GM06990 (cell line): Measurements from ENCODE around the gene FTO.

Experiments
- DNase-seq: peaks from one replicate; pipeline ENCODE4 v3.0.0-alpha.2; 2011; ENCODE audit not compliant: insufficient read length; ENCODE audit errors: extremely low read depth
- H3K27me3 ChIP-seq: replicated peaks from 2 replicates; pipeline ENCODE4 v1.6.0; 2011; ENCODE audit warnings: low read length; ENCODE audit not compliant: control insufficient read depth, insufficient read depth
- H3K36me3 ChIP-seq: 2 replicates; pipeline ENCODE4 v1.5.1; 2011; ENCODE audit warnings: low read length; ENCODE audit not compliant: control insufficient read depth, insufficient read depth
- H3K4me3 ChIP-seq: replicated peaks from 2 replicates; pipeline ENCODE4 v1.5.1; 2011; ENCODE audit warnings: low read depth, mild to moderate bottlenecking, control low read depth, low read length
- CTCF ChIP-seq: IDR thresholded peaks from 2 replicates; pipeline ENCODE4 v1.5.1; 2011; ENCODE audit warnings: low read length, control low read depth, mild to moderate bottlenecking, inconsistent platforms; ENCODE audit not compliant: insufficient read depth, poor library complexity, severe bottlenecking

The FTO gene

GRCh38 chr16:53773150-53773846 lies 69.3 kb downstream of the FTO start:
- TF ChIP-seq CTCF = peak; percentile 45
- Histone ChIP-seq H3K27me3 (no peaks in the 10 kb centered on the region), H3K4me3 (no peak overlapping the region), H3K36me3 (no peaks in the 10 kb centered on the region)
- DNase-seq = no peak

DNA sequence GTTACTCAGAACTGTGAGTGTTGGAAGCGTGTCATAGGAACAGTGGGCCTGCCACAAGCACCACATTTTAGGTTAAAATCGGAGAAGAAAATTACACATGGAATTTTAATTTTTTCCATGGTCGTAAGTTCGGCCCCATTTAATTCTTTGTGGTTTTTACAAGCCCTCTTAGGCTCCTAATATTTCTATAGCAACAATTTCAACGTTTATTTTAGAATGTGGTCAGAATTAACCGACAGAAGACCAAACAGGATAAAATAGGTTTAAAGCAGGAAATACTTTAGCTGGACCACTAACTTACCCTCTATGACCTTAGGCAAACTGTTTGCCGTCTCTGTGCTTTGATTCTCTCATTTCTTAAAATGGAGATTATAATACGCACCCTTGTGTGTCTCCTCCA lies 69.9 kb downstream of the FTO start:
- DNase-seq = no peak

GRCh38 chr16:53775106-53775820 lies 71.3 kb downstream of the FTO start:
- H3K27me3 ChIP-seq = no peaks in the 10 kb centered on the region
- no peak for TF ChIP-seq CTCF
- no peaks in the 10 kb centered on the region for H3K36me3 ChIP-seq
- DNase-seq = no peak
- H3K4me3 ChIP-seq = no peak overlapping the region

More for the DNA sequence above, 69.9 kb downstream of the FTO start:
- TF ChIP-seq CTCF = no peak
- Histone ChIP-seq H3K4me3 (no peak overlapping the region), H3K36me3 (no peaks in the 10 kb centered on the region), H3K27me3 (no peaks in the 10 kb centered on the region)

GRCh38 chr16:53775821-53776431 lies 72.0 kb downstream of the FTO start:
- H3K4me3 ChIP-seq = no peak overlapping the region
- no peak for TF ChIP-seq CTCF
- no peak for DNase-seq
- no peaks in the 10 kb centered on the region for H3K27me3 ChIP-seq
- H3K36me3 ChIP-seq = no peaks in the 10 kb centered on the region

DNA sequence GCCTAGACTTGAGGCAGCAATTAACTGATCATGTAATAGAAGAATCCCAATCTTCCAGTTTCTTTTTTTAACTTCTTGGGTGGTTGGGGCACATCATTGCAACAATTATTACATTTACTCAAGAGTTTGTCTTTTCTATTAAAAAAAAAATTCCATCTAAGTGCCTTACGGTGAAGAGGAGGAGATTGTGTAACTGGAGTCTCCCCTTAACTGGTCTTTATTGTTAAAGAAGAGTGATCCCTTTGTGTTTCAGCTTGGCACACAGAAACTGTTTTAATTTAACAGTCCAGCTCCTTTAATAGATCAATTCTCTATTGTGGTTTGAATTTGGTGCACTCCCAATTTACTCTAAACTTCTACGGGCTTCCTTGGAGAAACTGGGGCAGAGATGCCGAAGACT lies 75.2 kb downstream of the FTO start:
- DNase-seq = no peak
- TF ChIP-seq CTCF = no peak
- Histone ChIP-seq H3K36me3 (no peaks in the 10 kb centered on the region), H3K27me3 (no peaks in the 10 kb centered on the region), H3K4me3 (no peak overlapping the region)
